Renal cortex interstitium (tissue), 11 donors: ENCODE results near the gene MATCAP1. TPM values are rescaled to one million over a fixed set of nuclear protein-coding genes. Genes with fewer than 3 reads are reported as not detected.

ENCODE experiments used
- DNase-seq, 11 donors: peaks; one replicate each; pipeline ENCODE4 v3.0.0-alpha.2; 2013; ENCODE audit warnings: low read depth in 9 of 11, low spot score in 4 of 11; ENCODE audit errors: extremely low read depth in 1 of 11
- polyA plus RNA-seq, 3 donors: library from polyadenylated mRNA; unstranded; fragments of 120-200 nt; gene quantifications; one replicate each; pipeline ENCODE4 v1.2.1, GENCODE V29; 2013; ENCODE audit not compliant: insufficient read length in 3 of 3

Gene MATCAP1
- polyA plus RNA-seq, 3 donors, result 37.9 to 60.3 (median 41.5) TPM

GRCh38 chr16:67149276-67150046 is 34.3 kb downstream of the MATCAP1 start:
- no peak for DNase-seq

- DNase-seq, result no peak
These were observed 35.0 kb downstream of the MATCAP1 start for GRCh38 chr16:67148656-67149275.

- no peak for DNase-seq
These were observed 35.5 kb downstream of the MATCAP1 start for GRCh38 chr16:67148221-67148620.

GRCh38 chr16:67147437-67148140 is 36.2 kb downstream of the MATCAP1 start:
- no peak for DNase-seq

- DNase-seq, result no peak
These were observed 37.0 kb downstream of the MATCAP1 start for GRCh38 chr16:67146523-67147357.

- DNase-seq, result no peak
These were observed 38.0 kb downstream of the MATCAP1 start for GRCh38 chr16:67145746-67146145.

GRCh38 chr16:67144943-67145342 is 38.8 kb downstream of the MATCAP1 start:
- no peak for DNase-seq

GRCh38 chr16:67142342-67142741 is 41.4 kb downstream of the MATCAP1 start:
- DNase-seq, result no peak

GRCh38 chr16:67141391-67141790 is 42.4 kb downstream of the MATCAP1 start:
- DNase-seq, result no peak

GRCh38 chr16:67137605-67138004 is 46.2 kb downstream of the MATCAP1 start:
- DNase-seq, result no peak

GRCh38 chr16:67129422-67129821 is 54.3 kb downstream of the MATCAP1 start:
- DNase-seq, result no peak

- DNase-seq, result no peak
These were observed 54.9 kb downstream of the MATCAP1 start for GRCh38 chr16:67128887-67129286.

GRCh38 chr16:67128417-67128816 is 55.3 kb downstream of the MATCAP1 start:
- no peak for DNase-seq

Other genes starting within 250 kb of the MATCAP1 start
- gene CIAO2B, start 249.6 kb downstream of the MATCAP1 start, polyA plus RNA-seq, result 100 to 1,000 TPM in 2 of 3 donors, 10 to 100 TPM in 1; 81.7 to 105 (median 103) TPM
- gene CES2, start 248.4 kb downstream of the MATCAP1 start, polyA plus RNA-seq, result 10 to 100 TPM; 41.5 to 50.6 (median 43.1) TPM
- gene CES3, start 222.7 kb downstream of the MATCAP1 start, polyA plus RNA-seq, result 1 to 10 TPM; 2.1 to 5.1 (median 2.8) TPM
- gene CES4A, start 195.4 kb downstream of the MATCAP1 start, polyA plus RNA-seq, result 10 to 100 TPM in 1 of 3 donors, 1 to 10 TPM in 2; 7.6 to 13.5 (median 8.5) TPM
- 10 to 100 TPM; 71.7 to 76.4 (median 75.3) TPM for gene CBFB, start 154.8 kb downstream of the MATCAP1 start, polyA plus RNA-seq
- 10 to 100 TPM; 23.9 to 28.2 (median 25.0) TPM for gene PHAF1, start 74.0 kb downstream of the MATCAP1 start, polyA plus RNA-seq
- gene B3GNT9, start 33.0 kb downstream of the MATCAP1 start, polyA plus RNA-seq, result 10 to 100 TPM in 1 of 3 donors, 1 to 10 TPM in 2; 8.9 to 12.1 (median 9.8) TPM
- gene TRADD, start 24.1 kb downstream of the MATCAP1 start, polyA plus RNA-seq, result 1 to 10 TPM; 3.6 to 6.9 (median 4.8) TPM
- gene FBXL8, start 24.0 kb downstream of the MATCAP1 start, polyA plus RNA-seq, result 1 to 10 TPM; 1.2 to 2.8 (median 1.9) TPM
- 1 to 10 TPM; 1.6 to 3.8 (median 1.8) TPM for gene HSF4, start 19.2 kb downstream of the MATCAP1 start, polyA plus RNA-seq
- 1 to 10 TPM; 4.9 to 7.6 (median 6.1) TPM for gene NOL3, start 13.4 kb downstream of the MATCAP1 start, polyA plus RNA-seq
- gene EXOC3L1, start 6.2 kb upstream of the MATCAP1 start, polyA plus RNA-seq, result 1 to 10 TPM; 4.3 to 6.3 (median 6.1) TPM
- 10 to 100 TPM; 50.9 to 67.2 (median 59.5) TPM for gene E2F4, start 8.2 kb upstream of the MATCAP1 start, polyA plus RNA-seq
- gene ELMO3, start 15.2 kb upstream of the MATCAP1 start, polyA plus RNA-seq, result 1 to 10 TPM; 3.6 to 6.5 (median 5.6) TPM
- gene TMEM208, start 43.2 kb upstream of the MATCAP1 start, polyA plus RNA-seq, result 10 to 100 TPM; 34.2 to 48.7 (median 45.8) TPM
- 10 to 100 TPM; 34.4 to 47.7 (median 46.9) TPM for gene FHOD1, start 63.5 kb upstream of the MATCAP1 start, polyA plus RNA-seq
- 1 to 10 TPM; 3.4 to 5.5 (median 3.9) TPM for gene SLC9A5, start 65.0 kb upstream of the MATCAP1 start, polyA plus RNA-seq
- 10 to 100 TPM; 13.0 to 17.1 (median 13.1) TPM for gene PLEKHG4, start 95.6 kb upstream of the MATCAP1 start, polyA plus RNA-seq
- 1 to 10 TPM; 1.2 to 2.4 (median 1.4) TPM for gene KCTD19, start 142.8 kb upstream of the MATCAP1 start, polyA plus RNA-seq
- 10 to 100 TPM in 1 of 3 donors, 1 to 10 TPM in 2; 3.2 to 11.5 (median 4.6) TPM for gene LRRC36, start 142.9 kb upstream of the MATCAP1 start, polyA plus RNA-seq
- gene TPPP3, start 209.5 kb upstream of the MATCAP1 start, polyA plus RNA-seq, result 10 to 100 TPM; 52.5 to 62.1 (median 55.9) TPM
- gene ZDHHC1, start 232.5 kb upstream of the MATCAP1 start, polyA plus RNA-seq, result 10 to 100 TPM in 2 of 3 donors, 1 to 10 TPM in 1; 9.6 to 18.0 (median 12.9) TPM
- 10 to 100 TPM; 35.1 to 64.6 (median 42.7) TPM for gene HSD11B2, start 247.2 kb upstream of the MATCAP1 start, polyA plus RNA-seq